GM10248 (cell line): ENCODE results near the gene SBNO2.
A peak's percentile ranks its signal among the peaks of the same experiment; 100 is the strongest.

Experiments
- CTCF ChIA-PET: fragments of 300-600 bp; sonication (Branson Sonifier 250); formaldehyde crosslinking; extraction: SDS; loops from one replicate; lab custom pipeline; 2021; ENCODE audit warnings: antibody characterized with exemption; lab: Yijun Ruan, JAX
- POLR2A ChIA-PET: fragments of 350-650 bp; sonication (Branson Sonifier 250); formaldehyde crosslinking; extraction: SDS; loops from one replicate; lab custom pipeline; 2020; ENCODE audit warnings: antibody characterized with exemption; lab: Yijun Ruan, JAX
- DNase-seq: peaks from one replicate; pipeline ENCODE4 v3.0.0; 2012; ENCODE audit errors: extremely low spot score
- CTCF ChIP-seq: IDR thresholded peaks from 2 replicates; pipeline ENCODE4 v1.5.1; 2012; ENCODE audit warnings: mild to moderate bottlenecking, low read depth; ENCODE audit errors: extremely low read depth, missing control alignments, control extremely low read depth

SBNO2 gene

GRCh38 chr19:1087813-1088415 lies 86.2 kb downstream of the SBNO2 start:
- DNase-seq = no peak
- peak; percentile 7 for TF ChIP-seq CTCF
- CTCF ChIA-PET = interaction anchor here (1.1 to 2.0 kb wide), 5 partner anchors 9 to 157 kb away, joined by 3 to 5 read pairs (median 5); no protein-coding TSS in a partner anchor
- POLR2A ChIA-PET = interaction anchor here (0.7 to 1.0 kb wide), 2 partner anchors 13 to 21 kb away, joined by 4 read pairs; no protein-coding TSS in a partner anchor

- DNase-seq = no peak
- ChIA-PET POLR2A (interaction anchor here (0.7 kb wide), 1 partner anchor 123 kb away, joined by 3 read pairs; no protein-coding TSS in a partner anchor), CTCF (interaction anchor here (1.1 to 2.0 kb wide), 4 partner anchors 8 to 158 kb away, joined by 4 to 5 read pairs (median 5); no protein-coding TSS in a partner anchor)
- no peak for TF ChIP-seq CTCF
Observed at GRCh38 chr19:1086613-1087012, 87.5 kb downstream of the SBNO2 start.

- TF ChIP-seq CTCF = no peak
- DNase-seq = no peak
- ChIA-PET POLR2A (interaction anchor here (0.7 kb wide), 1 partner anchor 123 kb away, joined by 3 read pairs; no protein-coding TSS in a partner anchor), CTCF (interaction anchor here (0.9 to 2.4 kb wide), 4 partner anchors 8 to 21 kb away, joined by 4 to 10 read pairs (median 4); partner anchors contain the start of gene ARHGAP45)
Observed at GRCh38 chr19:1085676-1086442, 88.2 kb downstream of the SBNO2 start.

- ChIA-PET CTCF (interaction anchor here (0.9 to 2.4 kb wide), 4 partner anchors 9 to 21 kb away, joined by 3 to 10 read pairs (median 4); partner anchors contain the start of gene ARHGAP45), POLR2A (no interaction called here)
- no peak for TF ChIP-seq CTCF
- DNase-seq = no peak
Observed at GRCh38 chr19:1085053-1085658, 88.9 kb downstream of the SBNO2 start.

- no peak for TF ChIP-seq CTCF
- POLR2A ChIA-PET = interaction anchor here (1.0 kb wide), 1 partner anchor 9 kb away, joined by 3 read pairs; no protein-coding TSS in a partner anchor
Observed at GRCh38 chr19:1084024-1084868, 89.8 kb downstream of the SBNO2 start.

More at GRCh38 chr19:1084024-1084868, 89.8 kb downstream of the SBNO2 start:
- DNase-seq = no peak
- CTCF ChIA-PET = interaction anchor here (1.3 to 2.4 kb wide), 2 partner anchors 10 to 20 kb away, joined by 3 to 10 read pairs; no protein-coding TSS in a partner anchor
